ENCODE data around the gene TCN1.
"Not testable (repeated sequence)": the region's sequence is repeated elsewhere in the genome, so short reads cannot be mapped to it uniquely, and the experiment has no call there.

The TCN1 gene

DNA sequence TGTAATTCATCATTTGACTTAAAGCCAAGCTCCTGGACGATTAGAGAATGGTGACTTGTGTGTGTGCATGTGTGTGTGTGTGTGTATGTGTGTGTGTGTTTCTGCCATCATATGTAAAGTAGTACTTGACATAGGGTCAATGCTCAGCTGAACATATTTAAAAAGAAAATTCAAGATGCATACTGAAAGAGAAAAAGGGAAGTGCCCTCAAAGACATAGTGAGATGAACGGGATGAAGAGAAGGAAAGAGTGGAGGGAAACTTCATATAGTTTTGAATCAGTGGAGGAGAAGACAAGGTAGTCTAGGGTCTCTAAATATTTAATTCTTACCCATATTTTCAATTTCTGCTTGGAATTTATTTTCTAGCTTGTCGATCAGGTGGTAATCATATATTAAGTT is 4.0 kb downstream of the TCN1 start:
- no peak overlapping the region for H3K4me3 ChIP-seq (ENCODE audit: low read depth in 1 of 5, low read length in 5 of 5)
- H3K27me3 ChIP-seq (ENCODE audit: control insufficient read depth in 5 of 5, insufficient read depth in 4 of 5, low read length in 5 of 5), result no peaks in the 10 kb centered on the region
- no peaks in the 10 kb centered on the region for H3K9me3 ChIP-seq (ENCODE audit: control insufficient read depth in 5 of 5, low read length in 5 of 5)
- H3K36me3 ChIP-seq (ENCODE audit: control insufficient read depth in 5 of 5, insufficient read depth in 5 of 5, low read length in 5 of 5), result no peaks in the 10 kb centered on the region
- H3K4me1 ChIP-seq (ENCODE audit: control insufficient read depth in 5 of 5, insufficient read depth in 5 of 5, low read length in 5 of 5), result no peaks in the 10 kb centered on the region
- H3K9ac ChIP-seq (ENCODE audit: low read length in 5 of 5), result no peak overlapping the region
- no peak overlapping the region for H3K27ac ChIP-seq (ENCODE audit: low read depth, low read length)

DNA sequence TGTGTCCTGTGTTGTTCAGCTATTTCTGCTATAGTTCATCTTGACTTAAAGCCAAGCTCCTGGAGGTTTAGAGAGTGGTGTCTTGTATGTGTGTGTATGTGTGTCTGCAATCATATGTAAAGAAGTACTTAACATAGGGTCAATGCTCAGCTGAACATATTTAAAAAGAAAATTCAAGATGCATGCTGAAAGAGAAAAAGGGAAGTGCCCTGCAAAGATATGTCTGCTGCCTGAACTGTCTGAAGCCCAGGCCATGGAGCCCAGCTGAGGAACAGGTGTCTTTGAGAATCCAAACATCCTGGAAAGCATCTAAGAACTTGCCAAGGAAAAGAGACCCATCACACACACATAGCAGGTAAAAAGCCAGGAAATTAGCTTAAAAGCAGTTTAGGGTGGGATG is 6.6 kb downstream of the TCN1 start:
- Histone ChIP-seq H3K36me3 (ENCODE audit: control insufficient read depth in 5 of 5, insufficient read depth in 5 of 5, low read length in 5 of 5) (no peaks in the 10 kb centered on the region), H3K27ac (ENCODE audit: low read depth, low read length) (no peak overlapping the region), H3K4me1 (ENCODE audit: control insufficient read depth in 5 of 5, insufficient read depth in 5 of 5, low read length in 5 of 5) (no peaks in the 10 kb centered on the region), H3K4me3 (ENCODE audit: low read depth in 1 of 5, low read length in 5 of 5) (no peak overlapping the region), H3K27me3 (ENCODE audit: control insufficient read depth in 5 of 5, insufficient read depth in 4 of 5, low read length in 5 of 5) (no peaks in the 10 kb centered on the region), H3K9me3 (ENCODE audit: control insufficient read depth in 5 of 5, low read length in 5 of 5) (no peaks in the 10 kb centered on the region), H3K9ac (ENCODE audit: low read length in 5 of 5) (no peak overlapping the region)

GRCh38 chr11:59857439-59858434 is 8.6 kb downstream of the TCN1 start:
- Histone ChIP-seq H3K4me3 (ENCODE audit: low read depth in 1 of 5, low read length in 5 of 5) (no peak overlapping the region), H3K27ac (ENCODE audit: low read depth, low read length) (no peak overlapping the region), H3K4me1 (ENCODE audit: control insufficient read depth in 5 of 5, insufficient read depth in 5 of 5, low read length in 5 of 5) (no peaks in the 10 kb centered on the region), H3K9ac (ENCODE audit: low read length in 5 of 5) (no peak overlapping the region), H3K36me3 (ENCODE audit: control insufficient read depth in 5 of 5, insufficient read depth in 5 of 5, low read length in 5 of 5) (no peaks in the 10 kb centered on the region), H3K27me3 (ENCODE audit: control insufficient read depth in 5 of 5, insufficient read depth in 4 of 5, low read length in 5 of 5) (no peaks in the 10 kb centered on the region), H3K9me3 (ENCODE audit: control insufficient read depth in 5 of 5, low read length in 5 of 5) (no peaks in the 10 kb centered on the region)

- no peaks in the 10 kb centered on the region for H3K9me3 ChIP-seq (ENCODE audit: control insufficient read depth in 5 of 5, low read length in 5 of 5)
- no peaks in the 10 kb centered on the region for H3K36me3 ChIP-seq (ENCODE audit: control insufficient read depth in 5 of 5, insufficient read depth in 5 of 5, low read length in 5 of 5)
- no peak overlapping the region for H3K27ac ChIP-seq (ENCODE audit: low read depth, low read length)
- no peak overlapping the region for H3K4me3 ChIP-seq (ENCODE audit: low read depth in 1 of 5, low read length in 5 of 5)
- no peaks in the 10 kb centered on the region for H3K4me1 ChIP-seq (ENCODE audit: control insufficient read depth in 5 of 5, insufficient read depth in 5 of 5, low read length in 5 of 5)
- H3K9ac ChIP-seq (ENCODE audit: low read length in 5 of 5), result no peak overlapping the region
- no peaks in the 10 kb centered on the region for H3K27me3 ChIP-seq (ENCODE audit: control insufficient read depth in 5 of 5, insufficient read depth in 4 of 5, low read length in 5 of 5)
Measured at GRCh38 chr11:59854871-59855270, 11.4 kb downstream of the TCN1 start.

DNA sequence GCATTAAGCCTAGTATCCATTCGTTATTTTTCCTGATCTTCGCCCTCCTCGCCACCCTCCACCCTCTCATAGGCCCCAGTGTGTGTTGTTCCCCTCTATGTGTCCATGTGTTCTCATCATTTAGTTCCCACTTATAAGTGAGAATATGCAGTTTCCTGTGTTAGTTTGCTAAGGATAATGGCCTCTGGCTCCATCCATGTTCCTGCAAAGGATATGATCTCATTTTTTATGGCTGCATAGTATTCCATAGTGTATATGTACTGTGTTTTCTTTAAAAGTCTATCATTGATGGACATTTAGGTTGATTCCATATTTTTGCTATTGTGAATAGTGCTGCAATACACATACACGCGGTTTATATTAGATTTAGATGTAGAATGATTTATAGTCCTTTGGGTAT is 14.9 kb downstream of the TCN1 start:
- H3K9me3 ChIP-seq (ENCODE audit: control insufficient read depth in 5 of 5, low read length in 5 of 5); H3K27ac ChIP-seq (ENCODE audit: low read depth, low read length); H3K4me1 ChIP-seq (ENCODE audit: control insufficient read depth in 5 of 5, insufficient read depth in 5 of 5, low read length in 5 of 5); H3K36me3 ChIP-seq (ENCODE audit: control insufficient read depth in 5 of 5, insufficient read depth in 5 of 5, low read length in 5 of 5); H3K9ac ChIP-seq (ENCODE audit: low read length in 5 of 5); H3K27me3 ChIP-seq (ENCODE audit: control insufficient read depth in 5 of 5, insufficient read depth in 4 of 5, low read length in 5 of 5); H3K4me3 ChIP-seq (ENCODE audit: low read depth in 1 of 5, low read length in 5 of 5): not testable (repeated sequence)

DNA sequence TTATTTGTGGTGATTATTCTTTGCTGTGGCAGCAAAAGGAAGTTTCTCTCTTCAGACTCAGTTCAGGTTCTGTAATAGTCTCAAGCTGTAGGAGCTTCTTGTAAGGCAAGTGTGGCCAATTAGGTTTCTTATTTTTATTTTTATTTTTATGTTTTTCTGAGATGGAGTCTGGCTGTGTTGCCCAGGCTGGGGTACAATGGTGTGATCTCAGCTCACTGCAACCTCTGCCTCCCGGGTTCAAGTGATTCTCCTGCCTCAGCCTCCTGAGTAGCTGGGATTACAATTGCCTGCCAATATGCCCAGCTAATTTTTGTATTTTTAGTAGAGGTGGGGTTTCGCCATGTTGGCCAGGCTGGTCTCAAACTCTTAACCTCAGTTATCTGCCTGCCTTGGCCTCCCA is 16.7 kb downstream of the TCN1 start:
- not testable (repeated sequence) for H3K36me3 ChIP-seq (ENCODE audit: control insufficient read depth in 5 of 5, insufficient read depth in 5 of 5, low read length in 5 of 5); H3K4me1 ChIP-seq (ENCODE audit: control insufficient read depth in 5 of 5, insufficient read depth in 5 of 5, low read length in 5 of 5); H3K4me3 ChIP-seq (ENCODE audit: low read depth in 1 of 5, low read length in 5 of 5); H3K27ac ChIP-seq (ENCODE audit: low read depth, low read length); H3K9ac ChIP-seq (ENCODE audit: low read length in 5 of 5); H3K9me3 ChIP-seq (ENCODE audit: control insufficient read depth in 5 of 5, low read length in 5 of 5); H3K27me3 ChIP-seq (ENCODE audit: control insufficient read depth in 5 of 5, insufficient read depth in 4 of 5, low read length in 5 of 5)

DNA sequence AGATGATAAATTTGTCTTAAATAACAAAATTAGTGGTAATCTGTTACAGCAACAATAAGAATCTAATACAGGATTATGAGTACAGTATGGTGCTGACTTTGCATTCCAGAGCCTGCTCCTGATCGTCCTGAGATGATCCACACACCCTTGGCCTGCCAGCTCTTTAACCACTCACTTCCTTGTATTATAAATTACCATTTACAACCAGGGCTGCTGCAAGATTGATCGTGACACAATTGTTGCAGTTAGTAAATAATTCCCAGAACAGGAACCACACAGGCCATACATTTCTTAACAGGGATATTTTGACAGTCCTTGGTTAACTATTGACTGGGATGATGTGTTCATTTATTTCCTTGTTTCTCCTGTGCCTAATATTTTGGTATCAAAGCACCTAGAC is 17.2 kb downstream of the TCN1 start:
- Histone ChIP-seq H3K27ac (ENCODE audit: low read depth, low read length) (no peak overlapping the region), H3K9me3 (ENCODE audit: control insufficient read depth in 5 of 5, low read length in 5 of 5) (no peaks in the 10 kb centered on the region), H3K4me3 (ENCODE audit: low read depth in 1 of 5, low read length in 5 of 5) (no peak overlapping the region), H3K36me3 (ENCODE audit: control insufficient read depth in 5 of 5, insufficient read depth in 5 of 5, low read length in 5 of 5) (no peaks in the 10 kb centered on the region), H3K27me3 (ENCODE audit: control insufficient read depth in 5 of 5, insufficient read depth in 4 of 5, low read length in 5 of 5) (no peaks in the 10 kb centered on the region), H3K4me1 (ENCODE audit: control insufficient read depth in 5 of 5, insufficient read depth in 5 of 5, low read length in 5 of 5) (no peaks in the 10 kb centered on the region), H3K9ac (ENCODE audit: low read length in 5 of 5) (no peak overlapping the region)

DNA sequence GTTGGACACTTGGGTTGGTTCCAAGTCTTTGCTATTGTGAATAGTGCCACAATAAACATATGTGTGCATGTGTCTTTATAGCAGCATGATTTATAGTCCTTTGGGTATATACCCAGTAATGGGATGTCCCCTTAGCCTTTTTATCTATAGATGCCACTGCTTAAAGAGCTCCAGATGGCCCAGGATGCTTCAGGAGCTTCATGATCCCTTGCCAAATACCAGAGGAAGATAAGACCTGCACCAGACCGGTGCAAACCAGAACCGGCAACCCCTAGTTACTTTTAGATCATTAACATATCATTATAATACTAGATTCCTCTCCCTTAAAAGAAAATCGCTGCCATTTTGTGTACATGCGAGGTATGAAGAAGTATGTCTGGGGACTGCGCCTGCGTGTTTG is 17.8 kb downstream of the TCN1 start:
- H3K36me3 ChIP-seq (ENCODE audit: control insufficient read depth in 5 of 5, insufficient read depth in 5 of 5, low read length in 5 of 5); H3K4me1 ChIP-seq (ENCODE audit: control insufficient read depth in 5 of 5, insufficient read depth in 5 of 5, low read length in 5 of 5); H3K27me3 ChIP-seq (ENCODE audit: control insufficient read depth in 5 of 5, insufficient read depth in 4 of 5, low read length in 5 of 5); H3K4me3 ChIP-seq (ENCODE audit: low read depth in 1 of 5, low read length in 5 of 5); H3K27ac ChIP-seq (ENCODE audit: low read depth, low read length); H3K9ac ChIP-seq (ENCODE audit: low read length in 5 of 5); H3K9me3 ChIP-seq (ENCODE audit: control insufficient read depth in 5 of 5, low read length in 5 of 5): not testable (repeated sequence)

- H3K4me1 ChIP-seq (ENCODE audit: control insufficient read depth in 5 of 5, insufficient read depth in 5 of 5, low read length in 5 of 5), result no peaks in the 10 kb centered on the region
- H3K4me3 ChIP-seq (ENCODE audit: low read depth in 1 of 5, low read length in 5 of 5), result no peak overlapping the region
- H3K9me3 ChIP-seq (ENCODE audit: control insufficient read depth in 5 of 5, low read length in 5 of 5), result no peaks in the 10 kb centered on the region
Measured at GRCh38 chr11:59847626-59848025, 18.7 kb downstream of the TCN1 start.

DNA sequence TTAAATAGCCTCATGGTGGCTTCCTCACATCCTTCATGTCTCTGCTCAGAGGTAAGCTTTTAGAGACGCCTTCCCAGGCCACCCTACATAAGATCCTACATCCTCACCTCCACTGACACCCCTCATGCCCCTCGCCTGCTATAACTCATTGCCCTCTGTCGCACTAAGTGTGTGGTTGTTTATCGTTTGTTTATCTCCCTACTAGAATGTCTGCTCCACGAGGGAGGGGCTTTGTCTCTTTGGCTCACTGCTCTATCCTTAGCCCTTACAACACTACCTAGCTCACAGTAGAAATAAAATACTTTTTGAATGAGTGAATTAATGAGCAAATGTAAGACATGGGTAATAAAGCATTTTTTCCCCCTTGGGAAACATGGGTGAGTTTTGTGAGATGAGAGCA is 19.7 kb downstream of the TCN1 start:
- Histone ChIP-seq H3K4me3 (ENCODE audit: low read depth in 1 of 5, low read length in 5 of 5) (no peak overlapping the region), H3K9me3 (ENCODE audit: control insufficient read depth in 5 of 5, low read length in 5 of 5) (no peaks in the 10 kb centered on the region), H3K27ac (ENCODE audit: low read depth, low read length) (no peak overlapping the region), H3K36me3 (ENCODE audit: control insufficient read depth in 5 of 5, insufficient read depth in 5 of 5, low read length in 5 of 5) (no peaks in the 10 kb centered on the region), H3K27me3 (ENCODE audit: control insufficient read depth in 5 of 5, insufficient read depth in 4 of 5, low read length in 5 of 5) (no peaks in the 10 kb centered on the region), H3K9ac (ENCODE audit: low read length in 5 of 5) (no peak overlapping the region), H3K4me1 (ENCODE audit: control insufficient read depth in 5 of 5, insufficient read depth in 5 of 5, low read length in 5 of 5) (no peaks in the 10 kb centered on the region)

More at GRCh38 chr11:59847626-59848025, 18.7 kb downstream of the TCN1 start:
- Histone ChIP-seq H3K36me3 (ENCODE audit: control insufficient read depth in 5 of 5, insufficient read depth in 5 of 5, low read length in 5 of 5) (no peaks in the 10 kb centered on the region), H3K9ac (ENCODE audit: low read length in 5 of 5) (no peak overlapping the region), H3K27me3 (ENCODE audit: control insufficient read depth in 5 of 5, insufficient read depth in 4 of 5, low read length in 5 of 5) (no peaks in the 10 kb centered on the region), H3K27ac (ENCODE audit: low read depth, low read length) (no peak overlapping the region)
